Activated CD4-positive, alpha-beta T cell treated with anti-CD3 and anti-CD28 coated beads for 36 hours (primary cell): ENCODE data around the gene ZNF555. TPM values are rescaled to one million over a fixed set of nuclear protein-coding genes. Genes with fewer than 3 reads are reported as not detected.
"Not testable (repeated sequence)": the region's sequence is repeated elsewhere in the genome, so short reads cannot be mapped to it uniquely, and the experiment has no call there.

Experiments used
- ATAC-seq: fragments of 200-7000 bp; cut with Tn5 transposase; one replicate; pipeline ENCODE4 v1.10.0; 2021; ENCODE audit warnings: mild to moderate bottlenecking, moderate library complexity
- CTCF ChIA-PET: fragments of 350-600 bp; sonication (Branson Sonifier 250); formaldehyde crosslinking; loops from one replicate; lab custom pipeline; 2021; ENCODE audit warnings: antibody characterized with exemption; lab: Charles Lee
- POLR2A ChIA-PET: fragments of 350-600 bp; sonication (Branson Sonifier 250); formaldehyde crosslinking; loops from one replicate; lab custom pipeline; 2021; ENCODE audit warnings: antibody characterized with exemption, inconsistent platforms; lab: Charles Lee
- DNase-seq: peaks from one replicate; pipeline ENCODE4 v3.0.0-alpha.2; 2020
- H3K27ac Mint-ChIP-seq: one replicate; pipeline ENCODE4 v1.8.0; 2021; ENCODE audit warnings: mixed read lengths
- H3K27me3 Mint-ChIP-seq: one replicate; pipeline ENCODE4 v1.8.0; 2021; ENCODE audit warnings: mixed read lengths
- H3K36me3 Mint-ChIP-seq: one replicate; pipeline ENCODE4 v1.8.0; 2021; ENCODE audit warnings: low read depth, mixed read lengths
- H3K4me1 Mint-ChIP-seq: one replicate; pipeline ENCODE4 v1.8.0; 2021; ENCODE audit warnings: mixed read lengths
- H3K4me3 Mint-ChIP-seq: one replicate; pipeline ENCODE4 v1.8.0; 2021; ENCODE audit warnings: mild to moderate bottlenecking, moderate library complexity, mixed read lengths
- H3K9me3 Mint-ChIP-seq: one replicate; pipeline ENCODE4 v1.8.0; 2021; ENCODE audit warnings: low read depth, mixed read lengths
- intact Hi-C, 2 experiments: fragments of 100-400 bp; cut with DNase I in 1 of 2; cut with micrococcal nuclease in 1 of 2; formaldehyde crosslinking; loops; one replicate each; pipeline versions ENCODE4 v1.14.2 to v1.15.1; 2022 to 2024; cut with DNase I, micrococcal nuclease
- total RNA-seq, 2 experiments: library from RNA; stranded (reverse); gene quantifications; one replicate each; pipeline ENCODE4 v1.2.3, GENCODE V29; 2021

ZNF555 gene
- 1 to 10 TPM; 1.9 TPM for total RNA-seq

DNA sequence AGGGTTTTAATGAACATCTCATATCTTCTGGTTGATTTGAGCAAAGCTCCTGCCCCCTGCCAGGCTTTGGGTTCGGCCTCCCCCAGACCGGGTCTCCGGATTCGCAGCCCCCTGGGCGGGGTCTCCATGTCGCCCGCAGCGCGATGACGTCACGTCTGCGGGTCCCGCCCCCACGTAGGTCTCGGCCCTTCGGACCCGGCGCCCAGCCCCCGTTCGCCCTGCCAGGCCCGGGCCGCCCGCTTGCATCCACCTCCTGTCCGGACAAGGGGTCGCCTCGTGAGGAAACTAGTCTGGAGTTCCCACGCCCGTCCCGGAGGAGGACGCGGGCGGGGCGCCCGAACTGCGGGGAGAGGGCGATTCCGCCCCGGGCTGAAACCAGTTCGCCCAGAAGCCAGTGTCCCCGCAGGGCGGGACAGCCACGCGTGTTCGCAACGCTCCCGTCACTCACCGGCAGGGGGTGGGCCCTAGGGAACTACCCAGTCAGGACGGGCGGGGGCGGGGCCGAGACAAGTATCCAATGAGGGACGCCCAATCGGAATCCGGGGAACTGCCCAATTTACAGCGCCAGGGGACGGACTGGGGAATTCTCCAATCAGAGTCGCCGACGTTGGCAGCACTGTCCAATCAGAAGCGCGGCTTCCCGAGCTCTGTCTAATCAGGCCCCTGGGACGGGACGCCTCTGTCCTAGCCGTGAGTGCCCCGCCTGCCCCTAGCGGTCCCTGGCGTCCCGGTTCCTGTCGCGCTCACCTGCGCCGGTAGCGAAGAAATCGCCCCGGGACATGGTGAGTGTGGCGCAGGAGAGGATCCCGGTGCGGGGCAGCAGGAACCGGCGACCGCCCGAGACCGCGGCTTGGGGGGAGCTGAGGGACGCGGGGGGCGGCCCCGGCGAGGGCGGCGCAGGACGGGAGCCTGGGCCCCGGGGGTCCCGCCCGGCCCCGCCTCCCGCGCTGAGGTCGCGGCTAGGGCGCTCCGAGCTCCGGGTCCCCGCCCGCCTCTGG lies at the start of gene ZNF555:
ZNF555 (plus strand) TSS at position 682 of the 998 bp plus-strand sequence; CDS start at position 780, 98 bp downstream.
- peak; percentile 100 for ATAC-seq
- no peaks in the 10 kb centered on the region for H3K27me3 Mint-ChIP-seq
- ChIA-PET POLR2A (interaction anchor here (0.6 to 1.6 kb wide), 3 partner anchors 16 to 1237 kb away, joined by 3 to 7 read pairs (median 3); no protein-coding TSS in a partner anchor), CTCF (interaction anchor here (0.6 to 1.6 kb wide), 10 partner anchors 10 to 1339 kb away, joined by 3 to 9 read pairs (median 4); partner anchors contain the start of genes ZNF554 and ZNF556)
- peak within 1 kb of the TSS; percentile 55 for H3K27ac Mint-ChIP-seq
- H3K4me3 Mint-ChIP-seq: peak within 1 kb of the TSS; percentile 77
- H3K9me3 Mint-ChIP-seq: peaks cover 10% of the 10 kb centered on the region
- H3K4me1 Mint-ChIP-seq: peaks cover 11% of the 10 kb centered on the region
- intact Hi-C loops: loop anchor here (1.0 to 2.0 kb wide), 10 partner anchors 22 to 605 kb away; partner anchors contain the start of genes ZNF57 (in 2 of the 2), GNG7 (in 1 of the 2), LMNB2 (in 1 of the 2) and PLEKHJ1 (in 1 of the 2)
- peaks cover 19% of the 10 kb centered on the region for H3K36me3 Mint-ChIP-seq
- DNase-seq: peak; percentile 99

DNA sequence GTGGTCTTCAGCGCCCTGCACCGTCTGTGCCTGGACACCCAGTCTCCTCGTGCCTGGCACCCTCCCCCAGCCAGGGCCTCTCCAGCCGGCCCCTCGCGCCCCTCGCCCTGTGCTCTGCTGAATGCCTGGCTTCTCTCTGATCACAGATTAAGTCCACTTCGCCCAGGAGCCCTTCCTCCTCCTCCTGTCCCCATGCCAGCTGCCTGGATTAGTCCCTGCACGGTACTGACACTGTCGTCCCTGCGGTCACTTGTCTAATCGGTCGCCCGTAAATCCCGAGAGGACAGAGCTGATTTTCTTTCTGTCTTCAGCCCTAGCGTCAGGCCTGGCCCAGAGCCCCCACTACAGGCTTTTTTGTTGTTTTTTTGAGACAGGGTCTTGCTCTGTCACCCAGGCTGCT lies 49.4 kb upstream of the ZNF555 start:
- no peak overlapping the region for H3K4me3 Mint-ChIP-seq
- H3K36me3 Mint-ChIP-seq: peaks cover 61% of the 10 kb centered on the region
- H3K4me1 Mint-ChIP-seq: peaks cover 23% of the 10 kb centered on the region
- no peaks in the 10 kb centered on the region for H3K9me3 Mint-ChIP-seq
- H3K27ac Mint-ChIP-seq: no peak overlapping the region
- ChIA-PET CTCF (no interaction called here), POLR2A (no interaction called here)
- DNase-seq: no peak
- H3K27me3 Mint-ChIP-seq: no peaks in the 10 kb centered on the region
- intact Hi-C loops: no loop called here
- ATAC-seq: no peak

DNA sequence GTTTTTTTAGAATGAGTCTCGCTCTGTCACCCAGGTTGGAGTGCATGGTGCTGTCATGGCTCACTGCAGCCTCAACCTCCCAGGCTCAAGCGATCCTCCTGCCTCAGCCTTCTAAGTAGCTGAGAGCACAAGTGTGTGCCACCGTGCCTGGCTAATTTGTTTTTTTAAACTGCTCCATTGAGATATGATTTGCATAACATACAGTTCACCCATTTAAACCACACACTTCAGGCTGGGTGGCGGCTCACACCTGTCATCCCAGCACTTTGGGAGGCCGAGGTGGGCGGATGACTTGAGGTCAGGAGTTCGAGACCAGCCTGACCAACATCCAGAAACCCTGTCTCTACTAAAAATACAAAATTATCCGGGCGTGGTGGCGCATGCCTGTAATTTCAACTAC lies 48.6 kb upstream of the ZNF555 start:
- POLR2A ChIA-PET, intact Hi-C loops, ATAC-seq, H3K4me3 Mint-ChIP-seq, H3K27ac Mint-ChIP-seq, CTCF ChIA-PET, DNase-seq, H3K27me3 Mint-ChIP-seq, H3K9me3 Mint-ChIP-seq: not testable (repeated sequence)
- peaks cover 58% of the 10 kb centered on the region for H3K36me3 Mint-ChIP-seq
- H3K4me1 Mint-ChIP-seq: peaks cover 17% of the 10 kb centered on the region

DNA sequence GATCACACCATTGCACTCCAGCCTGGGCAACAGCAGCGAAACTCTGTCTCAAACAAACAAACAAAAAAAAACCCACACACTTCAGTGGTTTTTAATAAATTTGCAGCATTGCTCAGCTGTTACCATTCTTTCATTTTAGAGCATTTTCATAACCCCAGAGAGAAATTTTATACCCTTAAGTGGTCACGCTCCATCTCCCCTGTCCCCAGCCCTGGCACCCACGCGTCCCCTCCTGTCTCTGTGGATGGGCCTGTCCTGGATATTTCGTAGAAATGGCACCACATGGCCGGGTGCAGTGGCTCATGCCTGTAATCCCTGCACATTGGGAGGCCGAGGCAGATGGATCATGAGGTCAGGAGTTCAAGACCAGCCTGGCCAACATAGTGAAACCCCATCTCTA lies 48.1 kb upstream of the ZNF555 start:
- ChIA-PET POLR2A (no interaction called here), CTCF (no interaction called here)
- H3K36me3 Mint-ChIP-seq: peaks cover 55% of the 10 kb centered on the region
- ATAC-seq: no peak
- H3K4me3 Mint-ChIP-seq: no peak overlapping the region
- intact Hi-C loops: no loop called here
- no peak overlapping the region for H3K27ac Mint-ChIP-seq
- peaks cover 15% of the 10 kb centered on the region for H3K4me1 Mint-ChIP-seq
- DNase-seq: no peak
- no peaks in the 10 kb centered on the region for H3K27me3 Mint-ChIP-seq
- H3K9me3 Mint-ChIP-seq: no peaks in the 10 kb centered on the region

DNA sequence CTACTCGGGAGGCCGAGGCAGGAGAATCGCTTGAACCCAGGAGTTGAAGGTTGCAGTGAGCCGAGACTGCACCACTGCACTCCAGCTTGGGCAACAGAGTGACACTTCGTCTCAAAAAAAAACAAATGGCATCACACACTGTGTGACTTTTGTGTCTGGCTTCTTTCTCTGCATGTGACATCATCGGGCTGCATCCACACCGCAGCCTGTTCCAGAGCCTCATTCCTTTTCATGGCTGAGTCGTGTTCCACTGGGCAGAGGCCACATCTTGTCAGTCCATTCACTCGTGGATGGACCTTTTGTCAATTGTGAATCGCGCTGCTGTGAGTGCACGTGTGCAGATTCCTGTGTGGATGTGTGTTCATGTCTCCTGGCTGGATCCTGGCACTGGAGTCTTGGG lies 47.7 kb upstream of the ZNF555 start:
- CTCF ChIA-PET: interaction anchor here (0.6 kb wide), 1 partner anchor 205 kb away, joined by 3 read pairs; no protein-coding TSS in a partner anchor
- ATAC-seq: no peak

DNA sequence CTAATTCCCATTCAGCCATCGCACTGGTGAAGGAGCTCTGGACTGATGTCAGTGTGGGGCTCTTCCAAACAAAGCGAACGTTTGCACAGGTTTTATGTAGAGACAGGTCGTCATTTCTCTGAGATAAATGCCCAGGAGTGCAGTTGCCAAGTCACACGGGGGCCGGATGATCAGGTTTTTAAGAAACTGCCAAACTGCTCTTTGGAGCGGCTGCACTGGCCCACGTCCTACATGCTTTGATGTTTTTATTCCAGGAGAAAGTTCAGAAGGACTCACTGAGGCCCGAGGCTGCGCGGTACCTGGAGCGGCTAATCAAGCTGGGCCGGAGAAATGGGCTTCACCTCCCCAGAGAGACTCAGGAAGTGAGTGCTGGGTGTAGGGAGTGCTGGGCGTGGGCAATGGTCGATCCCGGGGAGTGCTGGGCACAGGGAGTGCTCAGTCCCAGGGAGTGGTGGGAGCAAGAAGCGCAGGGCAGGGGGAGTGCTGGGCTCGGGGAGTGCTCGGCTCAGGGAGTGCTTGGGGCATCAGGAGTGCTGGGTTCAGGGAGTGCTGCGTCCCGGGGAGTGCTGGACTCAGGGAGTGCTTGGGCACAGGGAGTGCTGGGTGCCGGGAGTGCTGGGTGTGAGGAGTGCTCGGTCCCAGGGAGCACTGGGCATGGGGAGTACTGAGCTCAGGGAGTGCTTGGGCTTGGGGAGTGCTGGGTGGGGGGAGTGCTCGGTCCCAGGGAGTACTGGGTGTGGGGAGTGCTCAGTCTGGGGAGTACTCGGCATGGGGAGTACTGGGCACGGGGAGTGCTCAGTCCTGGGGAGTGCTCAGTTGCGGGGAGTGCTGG lies 45.2 kb upstream of the ZNF555 start:
- Mint-ChIP-seq H3K27me3 (no peaks in the 10 kb centered on the region), H3K4me3 (no peak overlapping the region), H3K9me3 (no peaks in the 10 kb centered on the region), H3K4me1 (no peaks in the 10 kb centered on the region), H3K27ac (no peak overlapping the region), H3K36me3 (peaks cover 43% of the 10 kb centered on the region)
- CTCF ChIA-PET: no interaction called here
- ATAC-seq: no peak
- POLR2A ChIA-PET: no interaction called here
- DNase-seq: no peak
- intact Hi-C loops: no loop called here

More for the DNA sequence above, 47.7 kb upstream of the ZNF555 start:
- Mint-ChIP-seq H3K4me3 (no peak overlapping the region), H3K9me3 (no peaks in the 10 kb centered on the region), H3K27ac (no peak overlapping the region), H3K27me3 (no peaks in the 10 kb centered on the region), H3K4me1 (peaks cover 11% of the 10 kb centered on the region), H3K36me3 (peaks cover 51% of the 10 kb centered on the region)
- no peak for DNase-seq
- intact Hi-C loops: no loop called here
- POLR2A ChIA-PET: no interaction called here

DNA sequence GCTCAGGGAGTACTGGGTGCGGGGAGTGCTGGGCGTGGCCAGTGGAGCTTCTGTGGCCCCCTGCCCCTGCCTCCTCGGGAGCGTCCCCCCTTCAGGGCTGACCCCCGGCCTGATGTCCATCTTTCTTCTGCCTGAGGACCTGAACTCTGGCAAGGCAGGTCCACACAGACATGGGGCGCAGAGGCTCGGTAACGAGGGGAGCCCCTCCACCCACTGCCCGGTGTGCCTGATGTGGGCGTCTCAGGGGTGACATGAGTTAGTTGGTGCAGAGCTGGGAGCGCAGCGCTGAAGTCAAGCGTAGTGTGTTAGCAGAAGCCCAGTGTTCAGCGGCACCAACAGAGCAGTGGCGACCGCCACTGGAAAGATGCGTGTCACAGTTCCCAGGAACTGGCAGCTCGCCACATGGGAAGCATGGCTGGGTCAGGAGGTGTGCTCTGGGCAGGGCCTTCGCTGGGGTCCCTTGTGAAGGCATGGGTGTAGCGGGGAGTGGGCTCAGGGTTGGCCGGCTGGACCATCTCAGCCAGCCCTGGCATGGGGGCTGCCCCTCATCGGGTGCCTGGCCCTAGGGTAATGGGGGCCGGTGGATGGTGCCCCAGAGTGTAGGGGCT lies 44.5 kb upstream of the ZNF555 start:
- no peak for ATAC-seq
- intact Hi-C loops: no loop called here
- CTCF ChIA-PET: no interaction called here

GRCh38 chr19:2797280-2797679 lies 44.0 kb upstream of the ZNF555 start:
- Mint-ChIP-seq H3K4me3 (no peak overlapping the region), H3K9me3 (no peaks in the 10 kb centered on the region), H3K27ac (no peak overlapping the region), H3K4me1 (no peaks in the 10 kb centered on the region), H3K36me3 (peaks cover 44% of the 10 kb centered on the region), H3K27me3 (no peaks in the 10 kb centered on the region)
- POLR2A ChIA-PET: no interaction called here
- ATAC-seq (no peak), DNase-seq (no peak)
- CTCF ChIA-PET: no interaction called here
- intact Hi-C loops: no loop called here

More for the DNA sequence above, 44.5 kb upstream of the ZNF555 start:
- Mint-ChIP-seq H3K27ac (no peak overlapping the region), H3K27me3 (no peaks in the 10 kb centered on the region), H3K4me1 (no peaks in the 10 kb centered on the region), H3K9me3 (no peaks in the 10 kb centered on the region), H3K36me3 (peaks cover 46% of the 10 kb centered on the region), H3K4me3 (no peak overlapping the region)
- DNase-seq: no peak
- POLR2A ChIA-PET: no interaction called here

DNA sequence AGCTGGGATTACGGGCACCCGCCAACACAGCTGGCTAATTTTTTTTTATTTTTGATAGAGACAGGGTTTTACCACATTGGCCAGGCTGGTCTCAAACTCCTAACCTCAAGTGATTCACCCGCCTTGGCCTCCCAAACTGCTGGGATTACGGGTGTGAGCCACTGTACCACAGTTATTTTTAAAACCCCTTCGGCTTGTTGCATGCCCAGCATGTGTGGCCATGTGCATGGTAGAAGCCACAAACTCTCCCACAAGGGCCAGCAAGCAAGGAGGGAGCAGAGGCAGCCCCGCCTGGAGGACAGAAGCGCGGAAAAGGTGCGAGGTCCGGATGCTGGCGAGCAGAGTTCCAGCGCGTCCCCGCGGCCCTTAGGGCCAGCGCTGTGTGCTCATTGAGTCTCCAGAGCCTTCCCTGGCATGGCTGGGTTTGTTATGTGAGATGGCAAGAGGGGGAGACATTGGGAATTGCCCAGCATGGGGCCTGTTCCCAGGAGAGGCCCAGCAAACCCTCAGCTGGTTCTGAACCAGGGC lies 43.1 kb upstream of the ZNF555 start:
- intact Hi-C loops: no loop called here
- Mint-ChIP-seq H3K27ac (no peak overlapping the region), H3K4me3 (no peak overlapping the region), H3K27me3 (no peaks in the 10 kb centered on the region), H3K36me3 (peaks cover 46% of the 10 kb centered on the region), H3K4me1 (no peaks in the 10 kb centered on the region), H3K9me3 (no peaks in the 10 kb centered on the region)
- ATAC-seq: no peak
- DNase-seq: no peak
- CTCF ChIA-PET: no interaction called here
- POLR2A ChIA-PET: no interaction called here

DNA sequence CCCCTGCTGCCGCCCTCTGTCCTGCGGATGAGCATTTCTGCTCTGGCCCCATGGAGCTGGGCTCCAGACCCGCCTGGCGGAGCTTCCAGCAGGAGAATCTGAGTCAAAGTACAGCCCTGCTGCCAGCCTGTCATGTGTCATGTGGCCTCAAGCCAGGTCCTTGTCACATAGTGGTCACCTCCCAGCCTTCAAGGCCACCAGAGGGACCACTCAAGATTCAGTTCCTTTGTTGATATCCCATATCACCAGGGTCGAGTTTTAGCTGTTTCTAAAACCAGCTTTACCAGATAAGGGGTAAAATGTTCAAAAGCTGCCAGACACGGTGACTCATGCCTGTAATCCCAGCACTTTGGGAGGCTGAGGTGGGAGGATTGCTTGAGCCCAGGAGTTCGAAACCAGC lies 42.5 kb upstream of the ZNF555 start:
- H3K27me3 Mint-ChIP-seq: no peaks in the 10 kb centered on the region
- ChIA-PET CTCF (no interaction called here), POLR2A (no interaction called here)
- no peak for DNase-seq
- ATAC-seq: no peak
- no peak overlapping the region for H3K4me3 Mint-ChIP-seq
- H3K36me3 Mint-ChIP-seq: peaks cover 42% of the 10 kb centered on the region
- no peaks in the 10 kb centered on the region for H3K9me3 Mint-ChIP-seq
- H3K27ac Mint-ChIP-seq: no peak overlapping the region
- intact Hi-C loops: no loop called here
- H3K4me1 Mint-ChIP-seq: no peaks in the 10 kb centered on the region
